ENCODE measurements around the gene PEX26. TPM values are rescaled to one million over a fixed set of nuclear protein-coding genes. Genes with fewer than 3 reads are reported as not detected.
"Not testable (repeated sequence)": the region's sequence is repeated elsewhere in the genome, so short reads cannot be mapped to it uniquely, and the experiment has no call there.

PEX26 gene
- total RNA-seq, 2 experiments from 2014 or later, result 64.1 to 64.7 TPM

- ChIA-PET CTCF (interaction anchor here (0.6 kb wide), 1 partner anchor 49 kb away, joined by 4 read pairs; no protein-coding TSS in a partner anchor), POLR2A (no interaction called here)
Measured at GRCh38 chr22:18068381-18068988, 9.3 kb upstream of the PEX26 start.

DNA sequence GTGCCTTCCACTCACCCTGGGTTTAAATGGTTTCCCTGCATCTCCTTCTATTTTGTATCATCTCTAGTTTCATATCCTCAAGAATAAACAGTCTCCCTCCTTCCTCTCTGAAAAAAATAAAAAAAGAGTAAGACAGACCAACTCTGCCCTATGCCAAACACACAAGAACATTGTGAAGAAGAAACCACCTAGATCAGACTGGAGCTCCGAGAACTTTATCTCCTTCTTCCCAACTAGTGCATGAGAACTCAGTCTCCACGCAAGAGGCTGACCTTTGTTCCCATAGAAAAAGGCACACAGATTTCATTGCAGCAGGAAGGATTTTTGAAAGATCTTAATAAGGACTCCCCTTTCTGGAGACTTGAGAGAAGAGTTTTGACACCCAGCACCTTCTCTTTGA lies 8.7 kb upstream of the PEX26 start:
- POLR2A ChIA-PET, result no interaction called here
- CTCF ChIA-PET, result no interaction called here

GRCh38 chr22:18070041-18070440 lies 7.7 kb upstream of the PEX26 start:
- POLR2A ChIA-PET, result no interaction called here
- CTCF ChIA-PET, result no interaction called here

- CTCF ChIA-PET, result no interaction called here
- POLR2A ChIA-PET, result no interaction called here
Measured at GRCh38 chr22:18070556-18071306, 7.1 kb upstream of the PEX26 start.

DNA sequence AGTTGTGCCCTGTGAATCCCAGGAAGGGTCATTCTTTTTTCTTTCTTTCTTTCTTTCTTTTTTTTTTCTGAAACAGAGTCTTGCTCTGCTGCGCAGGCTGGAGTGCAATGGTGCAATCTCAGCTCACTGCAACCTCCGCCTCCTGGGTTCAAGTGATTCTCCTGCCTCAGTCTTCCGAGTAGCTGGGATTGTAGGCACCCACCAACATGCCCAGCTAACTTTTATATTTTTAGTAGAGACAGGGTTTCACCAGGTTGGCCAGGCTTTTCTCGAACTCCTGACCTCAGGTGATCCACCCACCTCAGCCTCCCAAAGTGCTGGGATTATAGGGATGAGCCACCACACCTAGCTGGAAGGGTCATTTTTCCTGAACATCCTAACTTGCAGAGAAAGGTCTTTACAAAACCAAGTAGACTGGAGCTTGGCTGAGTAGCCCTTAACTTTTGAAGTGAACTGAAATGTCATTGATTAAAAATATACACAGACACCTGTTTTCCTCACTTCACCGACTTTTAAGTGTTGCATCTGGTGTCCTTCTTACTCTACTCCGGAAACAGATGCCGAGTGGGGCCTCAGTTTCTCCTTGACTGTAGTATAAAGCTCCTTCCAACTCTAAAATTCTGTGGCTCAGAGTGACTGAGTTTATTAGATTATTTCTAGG lies 6.4 kb upstream of the PEX26 start:
- CTCF ChIA-PET, result interaction anchor here (6.4 kb wide), 1 partner anchor 242 kb away, joined by 58 read pairs; no protein-coding TSS in a partner anchor
- POLR2A ChIA-PET, result not testable (repeated sequence)

DNA sequence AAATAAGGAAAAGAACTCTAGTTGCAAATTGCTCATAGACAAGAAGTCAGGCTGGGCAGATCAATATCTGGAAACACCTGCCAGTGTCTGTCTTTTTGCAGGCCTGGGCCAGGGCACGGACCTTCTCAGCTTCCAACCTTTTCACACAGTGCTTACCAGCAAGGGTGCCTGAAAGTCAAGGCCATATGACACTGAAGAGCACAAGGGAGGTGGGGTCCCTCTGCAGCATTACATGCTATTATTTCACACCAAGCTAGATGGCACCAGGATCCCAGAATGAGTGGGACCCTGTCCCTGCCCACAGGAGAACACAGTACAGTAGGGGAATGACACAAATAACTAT lies 5.9 kb upstream of the PEX26 start:
- CTCF ChIA-PET, result interaction anchor here (6.4 kb wide), 1 partner anchor 242 kb away, joined by 58 read pairs; no protein-coding TSS in a partner anchor

GRCh38 chr22:18073467-18073866 lies 4.3 kb upstream of the PEX26 start:
- POLR2A ChIA-PET, result interaction anchor here (0.6 kb wide), 2 partner anchors 20 to 29 kb away, joined by 4 to 8 read pairs; no protein-coding TSS in a partner anchor
- CTCF ChIA-PET, result interaction anchor here (0.5 to 6.4 kb wide), 2 partner anchors 244 to 878 kb away, joined by 3 to 58 read pairs; no protein-coding TSS in a partner anchor

More for the DNA sequence above, 5.9 kb upstream of the PEX26 start:
- POLR2A ChIA-PET, result no interaction called here

DNA sequence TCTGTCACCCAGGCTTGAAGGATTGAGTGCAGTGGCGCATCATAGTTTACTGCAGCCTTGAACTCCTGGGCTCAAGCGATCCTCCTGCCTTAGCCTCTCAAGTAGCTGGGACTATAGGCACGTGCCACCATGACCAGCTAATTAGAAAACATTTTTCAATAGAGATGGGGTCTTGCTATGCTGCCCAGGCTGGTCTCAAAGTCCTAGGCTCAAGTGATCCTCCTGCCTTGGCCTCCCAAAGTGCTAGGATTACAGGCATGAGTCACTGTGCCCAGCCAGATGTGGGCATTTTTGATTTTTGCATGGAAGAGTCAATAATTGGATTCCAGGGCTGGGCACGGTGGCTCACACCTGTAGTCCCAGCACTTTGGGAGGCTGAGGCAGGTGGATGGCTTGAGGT lies 3.9 kb upstream of the PEX26 start:
- CTCF ChIA-PET, result interaction anchor here (0.5 to 6.4 kb wide), 3 partner anchors 14 to 878 kb away, joined by 3 to 58 read pairs (median 4); no protein-coding TSS in a partner anchor
- POLR2A ChIA-PET, result interaction anchor here (0.6 to 0.7 kb wide), 2 partner anchors 29 to 838 kb away, joined by 7 to 8 read pairs; no protein-coding TSS in a partner anchor

- ChIA-PET CTCF (interaction anchor here (0.9 to 6.4 kb wide), 15 partner anchors 10 to 334 kb away, joined by 3 to 58 read pairs (median 4); no protein-coding TSS in a partner anchor), POLR2A (interaction anchor here (0.6 kb wide), 1 partner anchor 296 kb away, joined by 3 read pairs; no protein-coding TSS in a partner anchor)
Measured at GRCh38 chr22:18075101-18075719, 2.6 kb upstream of the PEX26 start.

GRCh38 chr22:18075720-18076497 lies 1.9 kb upstream of the PEX26 start:
- POLR2A ChIA-PET, result interaction anchor here (0.5 to 0.6 kb wide), 3 partner anchors 290 to 338 kb away, joined by 3 to 5 read pairs (median 3); no protein-coding TSS in a partner anchor

DNA sequence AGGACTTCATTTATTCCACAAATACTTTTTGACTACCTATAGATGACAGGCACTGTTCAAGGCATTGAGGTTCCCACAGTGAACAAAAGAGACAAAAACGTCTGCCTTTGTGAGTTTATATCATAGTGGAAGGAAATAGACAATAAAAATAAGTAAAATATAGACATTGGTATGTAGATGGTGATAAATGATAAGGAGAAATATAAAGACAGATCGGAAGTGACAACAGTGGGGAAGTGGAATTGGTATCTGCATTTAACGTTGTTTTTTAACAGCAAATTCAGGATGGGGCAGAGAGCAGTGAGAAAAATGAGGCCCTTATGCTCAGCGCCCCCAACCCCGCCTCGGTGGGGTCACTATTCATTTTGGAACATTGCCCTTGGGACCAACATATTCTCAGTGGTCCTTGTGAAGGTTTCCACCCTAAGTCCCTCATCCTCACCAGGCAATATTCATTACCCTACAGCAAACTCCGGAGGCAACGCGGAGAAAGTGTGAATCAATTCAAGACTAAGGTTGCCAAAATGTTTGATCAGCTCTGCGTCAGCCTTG lies 627 bp upstream of the PEX26 start:
- ChIA-PET CTCF (interaction anchor here (1.2 to 6.4 kb wide), 4 partner anchors 49 to 336 kb away, joined by 3 to 58 read pairs (median 4); no protein-coding TSS in a partner anchor), POLR2A (interaction anchor here (0.8 to 1.4 kb wide), 4 partner anchors 72 to 438 kb away, joined by 3 to 9 read pairs (median 5); partner anchors contain the start of genes BCL2L13 and USP18)

More at GRCh38 chr22:18075720-18076497, 1.9 kb upstream of the PEX26 start:
- CTCF ChIA-PET, result interaction anchor here (0.9 to 6.4 kb wide), 18 partner anchors 11 to 334 kb away, joined by 3 to 58 read pairs (median 4); no protein-coding TSS in a partner anchor

GRCh38 chr22:18078329-18079041 lies 695 bp downstream of the PEX26 start:
- POLR2A ChIA-PET, result interaction anchor here (1.0 to 1.7 kb wide), 5 partner anchors 10 to 439 kb away, joined by 3 to 13 read pairs (median 4); partner anchors contain the start of genes BCL2L13 and USP18
- CTCF ChIA-PET, result interaction anchor here (1.2 to 2.2 kb wide), 3 partner anchors 10 to 337 kb away, joined by 3 to 7 read pairs (median 5); no protein-coding TSS in a partner anchor

- ChIA-PET CTCF (interaction anchor here (2.2 kb wide), 1 partner anchor 9 kb away, joined by 7 read pairs; no protein-coding TSS in a partner anchor), POLR2A (interaction anchor here (0.7 to 1.7 kb wide), 2 partner anchors 9 to 70 kb away, joined by 3 to 7 read pairs; partner anchors contain the start of gene USP18)
Measured at GRCh38 chr22:18079706-18080233, 2.0 kb downstream of the PEX26 start.

DNA sequence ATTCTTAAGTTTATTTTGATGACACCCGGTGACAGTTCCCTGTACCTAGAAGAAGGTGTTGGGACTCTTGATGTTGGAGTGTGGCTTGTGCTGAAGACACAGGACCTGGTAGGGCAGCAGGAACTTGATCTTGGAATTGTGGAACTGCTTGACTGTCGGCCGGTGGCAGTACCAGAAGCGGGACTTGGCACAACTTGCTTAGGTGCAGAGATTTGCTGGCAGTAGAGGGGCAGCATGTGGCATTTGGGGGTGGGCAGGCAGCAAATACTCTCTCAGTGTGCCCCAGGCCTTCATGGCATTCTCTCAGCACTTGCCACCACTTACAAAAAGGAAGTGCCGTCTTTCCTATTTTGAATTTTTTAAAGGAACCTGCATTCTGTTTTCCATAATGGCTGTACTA lies 3.6 kb downstream of the PEX26 start:
- ChIA-PET POLR2A (no interaction called here), CTCF (no interaction called here)

DNA sequence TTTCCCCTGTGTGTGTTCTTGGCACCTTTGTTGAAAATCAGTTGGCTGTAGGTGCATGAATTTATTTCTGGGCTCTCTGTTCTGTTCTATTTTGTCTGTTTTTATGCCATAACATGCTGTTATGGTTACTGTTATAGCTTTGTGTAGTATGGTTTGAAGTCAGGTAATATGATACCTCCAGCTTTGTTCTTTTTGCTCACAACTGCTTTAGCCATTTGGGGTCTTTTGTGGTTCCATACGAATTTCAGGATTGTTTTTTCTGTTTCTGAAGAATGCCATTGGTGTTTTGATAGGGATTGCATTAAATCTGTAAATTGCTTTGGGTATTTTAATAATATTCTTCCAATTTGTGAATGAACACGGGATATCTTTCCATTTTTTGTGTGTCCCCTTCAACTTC lies 4.7 kb downstream of the PEX26 start:
- ChIA-PET POLR2A (no interaction called here), CTCF (interaction anchor here (0.5 kb wide), 1 partner anchor 70 kb away, joined by 3 read pairs; no protein-coding TSS in a partner anchor)

GRCh38 chr22:18083406-18083805 lies 5.6 kb downstream of the PEX26 start:
- ChIA-PET CTCF (no interaction called here), POLR2A (no interaction called here)

GRCh38 chr22:18085188-18085587 lies 7.4 kb downstream of the PEX26 start:
- ChIA-PET POLR2A (no interaction called here), CTCF (no interaction called here)
